Neural progenitor cell (in vitro differentiated cells): ENCODE measurements around the gene COMMD3.

ENCODE experiments used
- EZH2 ChIP-seq: fragments of 200-600 bp; sonication (generic); IDR thresholded peaks from 2 replicates; pipeline ENCODE4 v1.6.1; 2017; ENCODE audit warnings: antibody characterized with exemption, mild to moderate bottlenecking, moderate library complexity
- TF ChIP-seq, protein P1 (sequence below): fragments of 200-600 bp; sonication (generic); IDR thresholded peaks from 2 replicates; pipeline ENCODE4 v1.5.1; 2017; ENCODE audit warnings: antibody characterized with exemption, mild to moderate bottlenecking

DNA sequence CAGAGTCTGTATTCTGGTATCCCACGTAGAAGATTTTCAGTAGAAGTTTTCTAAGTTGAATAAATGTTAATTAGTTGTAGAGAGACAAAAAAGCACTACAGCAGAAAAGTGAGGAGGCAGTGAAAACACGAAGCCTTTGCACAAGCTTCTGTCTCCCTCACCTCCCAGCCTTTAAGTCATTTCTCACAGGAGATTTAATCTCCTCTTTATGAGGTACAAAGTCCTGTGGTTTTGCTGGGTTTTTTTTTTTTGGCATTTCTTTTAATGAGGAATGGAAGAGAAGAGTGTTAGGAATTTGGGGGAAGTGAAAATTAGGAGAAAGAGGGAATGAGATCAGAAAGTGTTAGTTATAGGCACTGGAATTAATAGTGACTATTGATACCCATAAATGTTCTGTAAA, 50.6 kb downstream of the COMMD3 start:
- TF ChIP-seq, protein P1, sequence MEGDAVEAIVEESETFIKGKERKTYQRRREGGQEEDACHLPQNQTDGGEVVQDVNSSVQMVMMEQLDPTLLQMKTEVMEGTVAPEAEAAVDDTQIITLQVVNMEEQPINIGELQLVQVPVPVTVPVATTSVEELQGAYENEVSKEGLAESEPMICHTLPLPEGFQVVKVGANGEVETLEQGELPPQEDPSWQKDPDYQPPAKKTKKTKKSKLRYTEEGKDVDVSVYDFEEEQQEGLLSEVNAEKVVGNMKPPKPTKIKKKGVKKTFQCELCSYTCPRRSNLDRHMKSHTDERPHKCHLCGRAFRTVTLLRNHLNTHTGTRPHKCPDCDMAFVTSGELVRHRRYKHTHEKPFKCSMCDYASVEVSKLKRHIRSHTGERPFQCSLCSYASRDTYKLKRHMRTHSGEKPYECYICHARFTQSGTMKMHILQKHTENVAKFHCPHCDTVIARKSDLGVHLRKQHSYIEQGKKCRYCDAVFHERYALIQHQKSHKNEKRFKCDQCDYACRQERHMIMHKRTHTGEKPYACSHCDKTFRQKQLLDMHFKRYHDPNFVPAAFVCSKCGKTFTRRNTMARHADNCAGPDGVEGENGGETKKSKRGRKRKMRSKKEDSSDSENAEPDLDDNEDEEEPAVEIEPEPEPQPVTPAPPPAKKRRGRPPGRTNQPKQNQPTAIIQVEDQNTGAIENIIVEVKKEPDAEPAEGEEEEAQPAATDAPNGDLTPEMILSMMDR, result no peak
- TF ChIP-seq EZH2, result no peak
